GM15510 (cell line): ENCODE results near the gene ANKRD42.
A peak's percentile ranks its signal among the peaks of the same experiment; 100 is the strongest.

Source experiments
- POLR2A ChIP-seq: IDR thresholded peaks from 3 replicates; pipeline ENCODE4 v1.6.1; 2011; ENCODE audit warnings: borderline replicate concordance; ENCODE audit not compliant: insufficient read length; ENCODE audit errors: extremely low read depth

Gene ANKRD42

DNA sequence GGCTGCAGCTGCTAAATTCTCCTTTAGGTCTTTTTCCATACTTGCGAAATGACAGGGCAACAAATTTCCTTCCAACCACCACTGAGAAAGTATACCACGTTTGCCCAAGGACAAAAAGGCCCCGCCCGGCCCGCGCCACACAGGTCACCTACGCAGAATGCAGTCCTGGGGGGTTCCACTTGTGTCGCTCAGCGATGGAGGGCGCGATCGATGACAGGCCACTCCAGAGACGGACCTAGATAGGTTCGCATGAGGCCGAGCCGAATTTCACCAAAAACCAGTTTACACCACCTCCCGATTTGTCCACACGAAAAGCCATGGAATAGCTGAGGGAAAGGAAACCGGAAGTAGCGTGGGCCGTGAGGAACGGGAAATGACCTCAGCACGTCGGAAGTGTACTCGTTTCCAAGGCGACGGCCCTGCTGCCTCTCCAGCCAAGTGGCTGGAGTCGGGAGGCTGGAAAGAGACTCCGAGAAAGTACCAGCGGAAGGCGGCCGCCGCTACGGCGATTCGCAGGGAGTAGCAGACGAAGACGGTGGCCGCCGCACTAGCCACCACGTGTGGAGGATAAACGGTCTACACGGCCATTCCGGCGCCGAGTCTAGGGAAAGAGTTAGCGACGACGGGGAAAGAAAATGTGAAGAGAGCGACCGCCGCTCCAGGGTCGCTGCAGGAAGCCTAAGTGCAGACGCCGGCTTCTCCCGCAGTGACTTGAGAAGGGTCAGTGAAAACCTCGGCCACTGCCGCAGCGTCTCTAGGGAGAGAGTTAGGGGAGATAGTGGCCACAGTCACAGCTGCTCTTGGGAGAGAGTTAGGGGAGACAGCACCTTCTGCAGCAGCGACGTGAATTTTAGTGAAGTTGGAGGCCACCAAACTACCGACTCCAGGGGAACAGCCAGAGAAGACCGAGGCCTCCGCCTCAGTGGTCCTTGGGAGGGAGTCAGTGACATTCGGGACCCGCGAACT, at the start of gene ANKRD42:
Gene ANKRD42 (plus strand): TSS at position 398 of the 966 bp plus-strand sequence. CDS start 959 bp downstream, outside the sequence.
- peak; percentile 55 for TF ChIP-seq POLR2A

DNA sequence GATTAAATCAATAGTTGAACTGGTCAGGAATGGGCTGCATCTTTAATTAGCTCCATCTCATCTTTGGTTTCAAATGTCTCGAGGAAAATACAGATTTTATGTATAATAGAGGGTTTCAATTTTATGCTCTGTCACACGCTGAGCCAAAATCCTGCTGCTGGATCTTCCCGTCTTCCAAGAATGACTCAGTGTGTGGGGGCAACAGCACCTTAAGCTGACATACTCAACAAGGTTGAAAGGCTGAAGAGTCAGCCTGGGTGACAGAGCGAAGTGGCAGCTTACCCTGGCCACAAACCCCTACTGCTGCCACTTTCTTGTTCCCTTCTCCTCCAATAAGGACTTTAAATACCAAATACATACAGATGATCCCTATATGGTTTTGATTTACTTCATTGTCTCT, 45.6 kb upstream of the ANKRD42 start:
- no peak for TF ChIP-seq POLR2A

DNA sequence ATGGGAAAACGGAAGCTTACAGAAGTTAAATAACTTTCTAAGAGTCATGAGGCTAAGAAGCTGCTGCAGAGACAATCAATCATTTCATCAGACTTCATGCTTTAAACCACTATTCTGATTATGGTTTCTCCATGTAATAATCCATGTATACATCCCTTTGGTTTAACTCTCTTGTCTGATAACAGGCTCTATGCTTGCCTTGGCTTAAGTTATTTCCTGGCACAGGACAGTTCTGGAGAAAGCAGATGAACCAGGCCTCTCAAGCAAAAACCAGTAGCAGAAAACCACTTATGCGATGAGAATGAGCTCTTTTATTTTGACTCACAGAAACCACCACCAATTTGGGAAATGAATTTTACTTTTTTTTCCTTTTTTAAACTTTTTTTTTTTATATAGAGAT, 43.1 kb upstream of the ANKRD42 start:
- no peak for TF ChIP-seq POLR2A

DNA sequence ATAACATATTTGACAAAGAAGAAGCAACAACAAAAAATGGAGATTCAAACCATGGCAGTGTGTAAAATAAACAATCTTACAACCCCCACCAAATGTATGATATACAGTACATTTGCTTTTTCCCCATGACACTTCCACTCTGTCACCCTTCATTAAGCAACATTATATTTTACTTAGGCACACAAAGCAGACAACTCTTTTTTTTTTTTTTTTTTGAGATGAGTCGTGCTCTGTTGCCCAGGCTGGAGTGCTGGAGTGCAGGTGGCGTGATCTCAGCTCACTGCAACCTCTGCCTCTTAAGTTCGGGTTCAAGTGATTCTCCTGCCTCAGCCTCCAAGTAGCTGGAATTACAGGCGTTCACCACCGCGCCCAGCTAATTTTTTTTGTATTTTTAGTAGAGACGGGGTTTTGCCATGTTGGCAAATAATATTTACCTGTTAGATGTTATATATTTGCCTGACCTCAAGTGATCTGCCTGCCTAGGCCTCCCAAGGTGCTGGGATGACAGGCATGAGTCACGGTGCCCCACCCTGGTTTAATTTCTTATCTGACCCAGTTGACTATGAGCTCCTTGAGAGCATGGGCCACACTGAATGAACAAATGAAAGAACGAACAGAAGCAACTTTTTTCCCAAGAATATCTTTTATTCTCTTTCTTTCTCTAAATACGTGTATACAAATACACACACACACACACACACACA, 42.1 kb upstream of the ANKRD42 start:
- no peak for TF ChIP-seq POLR2A

DNA sequence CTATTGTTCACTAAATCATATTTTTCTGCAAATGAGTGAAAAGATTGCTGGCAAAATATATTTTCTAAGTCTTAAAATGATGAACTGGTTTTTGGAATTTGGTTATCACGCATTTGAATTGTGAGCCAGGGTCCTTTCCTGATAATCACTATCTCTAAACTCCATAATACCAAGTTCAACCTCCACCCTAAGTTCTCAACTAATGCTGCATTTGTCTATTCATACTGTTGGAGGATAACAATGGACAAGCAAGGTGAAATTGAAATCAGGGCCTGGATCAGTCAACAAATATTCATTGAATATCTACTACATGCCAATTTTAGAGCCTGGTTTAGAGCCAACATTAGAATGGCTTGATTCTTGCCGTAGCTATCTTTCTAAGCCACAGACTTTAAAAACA, 41.2 kb upstream of the ANKRD42 start:
- TF ChIP-seq POLR2A: no peak

DNA sequence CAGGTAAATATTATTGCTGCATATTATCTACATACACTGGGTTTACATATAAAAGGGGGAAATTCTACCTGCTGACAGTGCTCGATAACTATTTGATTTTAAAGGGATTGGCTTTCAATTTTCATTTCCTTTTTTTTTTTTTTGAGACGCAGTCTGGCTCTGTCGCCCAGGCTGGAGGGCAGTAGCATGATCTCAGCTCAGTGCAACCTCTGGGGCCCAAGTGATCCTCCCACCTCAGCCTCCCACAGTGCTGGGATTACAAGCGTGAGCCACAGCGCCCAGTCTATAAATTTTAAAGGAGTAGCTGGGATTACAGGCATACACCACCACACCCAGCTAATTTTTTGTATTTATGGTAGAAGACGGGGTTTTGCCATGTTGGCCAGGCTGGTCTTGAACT, 39.7 kb upstream of the ANKRD42 start:
- TF ChIP-seq POLR2A: no peak

DNA sequence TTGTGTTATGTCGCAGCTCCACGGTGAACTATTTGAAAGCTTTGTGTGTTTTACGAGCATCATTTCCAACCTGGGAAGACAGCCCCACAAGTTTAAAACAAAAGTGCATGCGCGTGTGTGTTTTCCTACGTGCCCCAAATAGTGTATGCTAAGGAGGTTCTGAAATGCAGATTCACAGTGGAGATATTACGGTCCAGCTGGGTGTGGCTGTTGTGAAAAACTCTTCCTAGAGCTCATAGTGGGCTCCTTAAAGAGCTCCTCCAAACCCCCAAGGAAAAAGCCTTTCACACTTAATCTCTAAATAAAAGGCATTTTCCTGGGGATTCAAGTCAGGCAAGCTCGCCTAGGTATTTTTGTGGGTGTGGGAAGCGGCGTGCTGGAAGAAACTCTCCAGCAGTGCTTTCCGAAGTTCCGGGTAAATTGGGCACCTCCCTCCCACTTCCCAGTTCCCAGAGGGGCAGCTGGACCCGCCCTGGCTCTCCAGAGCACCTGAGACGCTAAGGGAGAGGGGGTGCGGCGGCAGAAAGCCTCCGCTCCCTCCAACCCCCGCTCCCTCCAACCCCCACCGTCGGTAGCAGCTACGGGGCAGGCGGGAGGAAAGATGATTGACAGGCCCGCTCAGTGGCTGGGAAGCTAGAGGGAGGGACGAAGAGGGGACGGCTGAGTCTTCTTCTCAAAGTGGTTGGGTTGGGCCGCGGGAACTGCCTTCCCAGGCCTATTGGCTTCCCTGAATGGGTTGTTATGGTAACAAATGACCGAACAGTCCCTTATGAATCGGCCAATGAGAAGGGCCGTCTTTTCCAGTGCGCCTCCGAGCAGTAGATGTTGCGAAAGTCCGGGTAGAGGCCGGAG, 37.1 kb upstream of the ANKRD42 start:
- TF ChIP-seq POLR2A: peak; percentile 47

DNA sequence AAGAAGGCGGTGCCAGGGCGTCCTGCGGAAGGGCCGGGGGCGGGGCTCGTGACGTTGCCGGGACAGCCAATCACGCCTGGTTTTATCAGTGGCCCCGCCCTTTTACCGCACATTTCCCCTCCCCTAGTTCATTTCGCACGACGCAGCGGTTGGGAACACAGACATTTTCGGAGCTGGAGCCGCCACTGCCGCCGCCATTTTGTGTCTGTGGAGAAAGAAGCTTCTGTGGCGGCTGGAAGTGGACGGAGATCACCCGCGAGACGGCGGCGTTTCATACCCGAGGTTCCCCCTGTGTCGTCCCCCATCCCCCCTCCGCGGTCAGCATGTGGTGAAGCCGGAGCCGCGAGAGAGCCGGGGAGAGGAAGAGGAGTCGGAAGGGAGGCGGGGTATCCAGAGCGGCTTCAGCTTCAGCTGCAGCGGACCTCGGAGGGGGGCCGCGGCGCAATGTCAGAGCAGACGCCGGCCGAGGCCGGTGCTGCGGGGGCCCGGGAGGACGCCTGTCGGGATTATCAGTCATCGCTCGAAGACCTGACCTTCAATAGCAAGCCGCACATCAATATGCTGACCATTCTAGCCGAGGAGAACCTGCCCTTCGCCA, 36.4 kb upstream of the ANKRD42 start, which contains the start of gene PCF11:
Gene PCF11 (plus strand): TSS at position 136 of the 598 bp plus-strand sequence. CDS start 309 bp downstream, at position 445.
- TF ChIP-seq POLR2A: peak; percentile 99

DNA sequence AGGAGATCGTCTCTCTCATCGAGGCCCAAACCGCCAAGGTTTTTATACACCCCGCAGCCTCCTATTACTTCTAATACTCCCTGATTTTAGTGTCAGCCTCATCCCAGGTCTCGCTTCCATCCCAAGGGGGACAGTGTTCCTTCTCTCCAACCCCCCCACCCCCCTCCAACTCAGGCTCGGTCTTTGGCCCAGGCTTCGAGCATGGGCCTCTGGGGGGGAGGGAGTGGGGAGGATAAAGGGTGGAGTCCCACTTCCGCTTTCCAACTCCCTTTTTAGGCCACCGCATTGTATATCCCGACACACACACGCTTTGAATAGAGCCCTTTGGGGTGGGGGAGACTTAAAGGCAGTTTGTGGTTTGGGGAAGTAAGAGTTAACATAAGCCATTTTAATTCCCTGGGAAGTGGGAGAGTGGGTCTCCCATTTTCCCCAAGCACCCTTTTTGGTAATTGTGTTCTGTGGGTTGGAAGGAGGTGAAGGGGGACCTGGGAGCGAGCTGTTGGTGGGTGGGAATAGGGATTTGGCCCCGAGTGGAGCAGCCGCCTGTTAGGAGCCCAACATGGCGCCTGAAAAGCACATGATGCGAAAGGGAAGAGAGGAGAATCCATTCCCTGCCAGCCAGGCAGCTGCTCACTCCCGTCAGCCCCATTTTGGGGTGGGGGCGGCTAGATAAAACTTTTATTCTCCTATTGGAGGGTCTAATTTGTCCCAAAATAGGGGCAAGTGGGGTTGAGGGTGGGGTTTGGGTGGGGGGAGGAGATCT, 35.7 kb upstream of the ANKRD42 start:
- no peak for TF ChIP-seq POLR2A

DNA sequence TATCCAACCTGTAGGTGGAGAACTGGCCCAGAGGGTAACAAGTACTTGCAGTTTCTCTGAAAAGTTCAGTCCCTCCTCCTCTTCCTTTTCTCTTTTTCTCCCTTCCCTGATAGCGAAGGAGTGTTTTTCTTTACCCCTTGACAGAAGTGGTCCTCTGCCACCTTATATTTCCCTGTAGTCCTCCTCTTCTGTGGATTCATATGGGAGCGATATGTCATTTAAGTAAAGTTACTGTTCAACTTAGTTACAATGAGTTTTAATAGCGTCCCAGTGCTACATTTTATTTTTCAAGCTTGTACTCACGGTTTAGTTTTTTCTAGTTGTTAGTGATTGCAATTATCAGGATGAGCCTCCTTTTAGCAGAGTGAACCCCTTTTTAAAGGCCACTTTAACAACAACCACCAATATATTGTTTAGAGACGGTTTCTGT, 35.1 kb upstream of the ANKRD42 start:
- no peak for TF ChIP-seq POLR2A

DNA sequence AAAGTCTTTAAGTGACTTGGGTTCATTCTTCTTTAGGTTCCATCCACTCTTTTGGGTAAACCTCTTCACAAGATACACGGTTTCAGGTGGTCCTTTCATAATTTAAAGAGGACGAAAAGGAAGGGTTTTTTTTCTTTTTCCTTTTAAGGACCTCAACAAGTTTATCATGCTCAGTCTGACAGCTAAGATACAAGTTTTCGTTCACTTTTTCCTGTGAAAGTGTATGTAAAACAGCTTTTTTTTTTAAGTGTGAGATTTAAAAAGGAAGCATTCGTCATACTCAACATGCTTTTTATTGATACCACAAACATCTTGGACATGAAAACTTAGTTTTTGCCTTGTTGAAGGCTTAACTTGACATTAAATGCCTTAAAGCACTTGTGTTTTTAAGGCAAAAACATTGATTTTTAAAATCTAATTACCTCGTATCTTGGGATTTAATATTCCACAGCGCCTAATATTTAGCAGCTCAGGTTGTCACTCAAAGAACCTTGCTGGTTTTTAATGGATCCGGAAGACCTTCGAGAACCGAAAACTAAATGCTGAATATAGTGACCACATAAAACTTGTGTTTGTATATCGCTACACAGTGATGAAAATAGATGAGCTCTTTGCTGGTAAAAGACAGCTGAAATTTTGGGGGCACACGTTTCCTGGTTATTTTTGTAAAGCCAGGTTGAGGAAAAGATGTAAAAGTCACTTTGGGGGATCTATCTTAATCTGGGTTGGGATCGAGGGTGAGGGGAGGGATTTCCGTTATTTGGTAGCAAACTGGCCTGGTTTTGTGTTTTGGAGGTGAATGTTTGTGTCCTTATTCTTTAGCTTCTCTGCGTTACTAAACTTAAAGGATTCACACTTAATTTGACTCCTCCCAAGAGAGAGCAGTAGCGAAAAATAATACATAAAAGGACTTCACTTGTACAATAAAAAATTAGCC, 34.3 kb upstream of the ANKRD42 start:
- no peak for TF ChIP-seq POLR2A

DNA sequence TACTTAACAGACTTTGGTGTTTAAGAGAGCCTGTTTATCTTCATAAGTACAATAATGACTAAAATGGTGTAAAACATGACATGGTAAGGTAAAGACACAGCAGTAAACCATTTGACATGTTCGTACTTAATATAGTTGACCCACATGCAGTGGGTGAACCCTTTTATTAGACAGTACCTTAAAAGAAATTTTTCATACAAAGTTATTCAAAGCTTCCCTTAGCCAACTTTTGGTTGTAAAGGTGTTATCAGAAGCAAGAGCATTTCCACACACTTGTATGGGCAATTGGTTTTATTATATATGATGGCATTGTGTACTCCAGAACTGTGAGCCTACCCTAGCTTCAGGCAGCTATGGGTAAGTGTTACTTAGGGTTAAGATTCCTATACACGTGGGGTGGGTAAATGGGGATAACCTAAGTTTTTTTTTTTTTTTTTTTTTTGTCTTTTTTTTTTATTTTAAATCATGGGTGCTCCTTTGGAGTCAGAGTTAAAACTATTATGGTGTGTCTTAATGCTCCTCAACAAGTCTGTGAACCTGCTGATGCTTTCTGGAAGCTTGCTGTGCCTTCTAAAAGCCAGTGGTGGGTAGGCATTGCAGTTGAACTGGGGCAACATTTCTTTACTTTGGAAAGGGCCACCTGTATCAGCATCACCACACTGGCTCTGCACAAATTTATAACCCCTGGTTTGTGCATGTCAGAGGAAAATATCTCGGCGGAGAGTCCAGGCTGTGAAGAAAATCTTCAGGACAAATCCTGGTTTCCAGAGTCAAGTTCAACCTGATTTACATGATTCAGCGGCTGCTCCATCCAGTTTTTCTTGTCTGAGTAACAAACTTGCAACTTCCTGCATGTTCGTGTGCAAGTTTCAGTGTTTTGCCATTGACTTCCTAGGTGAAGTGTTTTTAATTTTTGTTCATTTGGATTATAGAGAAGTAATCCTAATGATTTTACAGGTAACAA, 33.3 kb upstream of the ANKRD42 start:
- no peak for TF ChIP-seq POLR2A

DNA sequence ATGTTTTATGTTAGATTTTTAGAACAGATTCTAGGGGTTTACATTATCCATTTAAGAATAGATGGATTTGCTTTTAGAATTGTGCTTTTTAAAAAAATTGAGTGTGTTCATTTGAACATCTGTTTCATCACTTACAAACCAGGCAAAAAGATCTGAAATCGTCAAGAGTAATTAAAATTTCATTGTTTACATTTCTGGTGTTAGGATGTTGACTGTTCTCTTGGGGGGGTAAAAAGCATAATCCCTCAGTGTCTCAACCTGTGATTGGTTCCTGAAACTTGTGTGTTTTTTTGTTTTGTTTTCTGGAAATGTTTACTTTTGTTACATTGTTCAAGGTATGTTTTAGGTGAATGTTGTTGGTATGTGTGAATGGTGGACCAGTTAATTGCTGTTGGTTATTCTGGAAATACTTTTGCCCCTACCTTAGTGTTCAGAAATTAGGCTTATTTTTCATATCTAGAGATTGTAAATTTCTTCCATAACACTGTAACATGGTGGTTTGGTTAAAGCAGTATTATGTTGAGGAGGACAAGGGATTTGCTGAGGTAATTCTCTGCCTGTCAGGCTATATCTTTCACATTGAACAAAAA, 31.8 kb upstream of the ANKRD42 start:
- TF ChIP-seq POLR2A: no peak
